GM12878 (cell line): ENCODE data around the gene ZNF771. TPM values are rescaled to one million over a fixed set of nuclear protein-coding genes. Genes with fewer than 3 reads are reported as not detected.

ENCODE experiments used
- BRCA1 ChIP-seq: IDR thresholded peaks from 2 replicates; pipeline ENCODE4 v1.6.1; 2011; ENCODE audit warnings: low read depth, low read length, improper control_type of control experiment
- CBX5 ChIP-seq: sonication (generic); IDR thresholded peaks from 2 replicates; pipeline ENCODE4 v1.6.1; 2016; ENCODE audit warnings: low read depth, moderate library complexity, mild to moderate bottlenecking, inconsistent platforms
- EED ChIP-seq: sonication (generic); IDR thresholded peaks from 2 replicates; pipeline ENCODE4 v1.6.1; 2016; ENCODE audit warnings: antibody characterized with exemption, low read depth
- IRF4 ChIP-seq: IDR thresholded peaks from 2 replicates; pipeline ENCODE4 v1.6.1; 2011; ENCODE audit warnings: low read depth, low read length
- MYB ChIP-seq: fragments of 150-350 bp; IDR thresholded peaks from 2 replicates; pipeline ENCODE4 v1.6.1; 2014; ENCODE audit warnings: mild to moderate bottlenecking, low read depth, low read length, borderline replicate concordance
- NFYB ChIP-seq: IDR thresholded peaks from 2 replicates; pipeline ENCODE4 v1.6.1; 2011; ENCODE audit warnings: low read depth, mild to moderate bottlenecking, low read length, improper control_type of control experiment, moderate library complexity; ENCODE audit not compliant: insufficient read depth
- NR2C2 ChIP-seq: IDR thresholded peaks from 2 replicates; pipeline ENCODE4 v1.6.1; 2011; ENCODE audit warnings: borderline replicate concordance, low read depth; ENCODE audit not compliant: control insufficient read depth, insufficient read length
- SMAD1 ChIP-seq: fragments of 450-650 bp; IDR thresholded peaks from 2 replicates; pipeline ENCODE4 v1.6.1; 2018; ENCODE audit warnings: mild to moderate bottlenecking, low read depth; ENCODE audit not compliant: partially characterized antibody
- SP1 ChIP-seq: IDR thresholded peaks from one replicate; pipeline ENCODE4 v1.6.1; 2011; ENCODE audit warnings: low read depth, low read length
- SREBF1 ChIP-seq: IDR thresholded peaks from 2 replicates; pipeline ENCODE4 v1.6.1; 2012; ENCODE audit warnings: mild to moderate bottlenecking, low read length
- SREBF2 ChIP-seq: IDR thresholded peaks from 2 replicates; pipeline ENCODE4 v1.6.1; 2012; ENCODE audit warnings: mild to moderate bottlenecking, low read length
- WRNIP1 ChIP-seq: IDR thresholded peaks from 2 replicates; pipeline ENCODE4 v1.6.1; 2011; ENCODE audit warnings: low read depth, low read length, improper control_type of control experiment, borderline replicate concordance
- YBX1 ChIP-seq: fragments of 450-650 bp; IDR thresholded peaks from 2 replicates; pipeline ENCODE4 v1.6.1; 2016; ENCODE audit warnings: antibody characterized with exemption
- ZNF207 ChIP-seq: fragments of 450-650 bp; IDR thresholded peaks from 2 replicates; pipeline ENCODE4 v1.6.1; 2014; ENCODE audit warnings: antibody characterized with exemption, mild to moderate bottlenecking, borderline replicate concordance
- ZNF24 ChIP-seq: fragments of 450-650 bp; IDR thresholded peaks from 2 replicates; pipeline ENCODE4 v1.6.1; 2017; ENCODE audit warnings: antibody characterized with exemption, mild to moderate bottlenecking
- ZNF274 ChIP-seq: IDR thresholded peaks from one replicate; pipeline ENCODE4 v1.8.0; 2011; ENCODE audit not compliant: insufficient read length, insufficient read depth
- ZNF384 ChIP-seq: IDR thresholded peaks from 2 replicates; pipeline ENCODE4 v1.6.1; 2012; ENCODE audit warnings: low read depth, mild to moderate bottlenecking, low read length, improper control_type of control experiment, borderline replicate concordance
- polyA plus RNA-seq, 11 experiments: library from polyadenylated mRNA; depleted of rRNA in 4 of 11; unstranded in 6 of 11; stranded (reverse) in 5 of 11; fragments of >200 nt; fragmentation: Nextera tagmentation in 4 of 11; fragmentation: Illumina TruSeq in 1 of 11; extraction: Ambion mirVana in 4 of 11; extraction: Trizol in 1 of 11; gene quantifications; 1 replicate in 1 of 11; 2 replicates in 10 of 11; pipeline versions ENCODE4 v1.2.1 to v1.2.3, GENCODE V29; 2011 to 2016; ENCODE audit warnings: inconsistent platforms in 2 of 11, missing spikeins in 2 of 11, low read depth in 1 of 11
- total RNA-seq, 4 experiments: library from RNA; depleted of rRNA in 3 of 4; stranded (reverse); fragments of >200 nt in 3 of 4; fragmentation: Illumina TruSeq in 1 of 4; extraction: Trizol in 1 of 4; gene quantifications; 2 replicates each; pipeline versions ENCODE4 v1.2.1 to v1.2.3, GENCODE V29; 2013 to 2021
- TF ChIP-seq, protein P1 (sequence below): IDR thresholded peaks from 2 replicates; pipeline ENCODE4 v1.6.1; 2012; ENCODE audit warnings: low read depth, low read length, improper control_type of control experiment
- TF ChIP-seq, protein P2 (sequence below): fragments of 450-650 bp; IDR thresholded peaks from 2 replicates; pipeline ENCODE4 v1.6.1; 2018; ENCODE audit warnings: mild to moderate bottlenecking, low read depth, moderate library complexity; ENCODE audit not compliant: partially characterized antibody
- TF ChIP-seq, protein P3 (sequence below): fragments of 150-350 bp; IDR thresholded peaks from 2 replicates; pipeline ENCODE4 v1.6.1; 2016; ENCODE audit warnings: low read depth, low read length
- TF ChIP-seq, protein P4 (sequence below): IDR thresholded peaks from 2 replicates; pipeline ENCODE4 v1.6.1; 2012; ENCODE audit warnings: low read length, inconsistent platforms
- TF ChIP-seq, protein P5 (sequence below): fragments of 450-650 bp; IDR thresholded peaks from 2 replicates; pipeline ENCODE4 v1.6.1; 2017; ENCODE audit warnings: borderline replicate concordance

Gene ZNF771
- total and polyA plus RNA-seq, 10 of the 15 experiments (the other 5 are each of a cell fraction or from before 2014, with no cell fraction given) = 0.98 to 7.6 (median 3.7) TPM

DNA sequence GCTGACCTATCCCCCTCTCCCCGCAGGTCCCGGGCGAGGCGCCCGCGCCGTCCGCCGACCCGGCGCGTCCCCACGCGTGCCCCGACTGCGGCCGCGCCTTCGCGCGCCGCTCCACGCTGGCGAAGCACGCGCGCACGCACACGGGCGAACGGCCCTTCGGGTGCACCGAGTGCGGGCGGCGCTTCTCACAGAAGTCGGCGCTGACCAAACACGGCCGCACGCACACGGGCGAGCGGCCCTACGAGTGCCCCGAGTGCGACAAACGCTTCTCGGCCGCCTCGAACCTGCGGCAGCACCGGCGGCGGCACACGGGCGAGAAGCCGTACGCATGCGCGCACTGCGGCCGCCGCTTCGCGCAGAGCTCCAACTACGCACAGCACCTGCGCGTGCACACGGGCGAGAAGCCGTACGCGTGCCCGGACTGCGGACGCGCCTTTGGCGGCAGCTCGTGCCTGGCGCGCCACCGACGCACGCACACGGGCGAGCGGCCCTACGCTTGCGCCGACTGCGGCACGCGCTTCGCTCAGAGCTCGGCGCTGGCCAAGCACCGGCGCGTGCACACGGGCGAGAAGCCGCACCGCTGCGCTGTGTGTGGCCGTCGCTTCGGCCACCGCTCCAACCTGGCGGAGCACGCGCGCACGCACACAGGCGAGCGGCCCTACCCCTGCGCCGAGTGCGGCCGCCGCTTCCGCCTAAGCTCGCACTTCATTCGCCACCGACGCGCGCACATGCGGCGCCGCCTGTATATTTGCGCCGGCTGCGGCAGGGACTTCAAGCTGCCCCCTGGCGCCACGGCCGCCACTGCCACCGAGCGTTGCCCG, 10.3 kb downstream of the ZNF771 start (continued):
- TF ChIP-seq CBX5 (no peak), NFYB (0 out of 2 replicates have a peak, but pooled peaks have one; percentile 7), YBX1 (no peak), WRNIP1 (no peak), MYB (no peak), ZNF207 (peak; percentile 62), SP1 (no peak), ZNF384 (no peak), IRF4 (no peak), SREBF2 (no peak), SREBF1 (no peak), NR2C2 (no peak), SMAD1 (no peak), ZNF24 (0 out of 2 replicates have a peak, but pooled peaks have one; percentile 26), BRCA1 (no peak), EED (no peak), ZNF274 (no peak)
- TF ChIP-seq, protein P1, sequence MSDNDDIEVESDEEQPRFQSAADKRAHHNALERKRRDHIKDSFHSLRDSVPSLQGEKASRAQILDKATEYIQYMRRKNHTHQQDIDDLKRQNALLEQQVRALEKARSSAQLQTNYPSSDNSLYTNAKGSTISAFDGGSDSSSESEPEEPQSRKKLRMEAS = peak; percentile 86
- TF ChIP-seq, protein P2, sequence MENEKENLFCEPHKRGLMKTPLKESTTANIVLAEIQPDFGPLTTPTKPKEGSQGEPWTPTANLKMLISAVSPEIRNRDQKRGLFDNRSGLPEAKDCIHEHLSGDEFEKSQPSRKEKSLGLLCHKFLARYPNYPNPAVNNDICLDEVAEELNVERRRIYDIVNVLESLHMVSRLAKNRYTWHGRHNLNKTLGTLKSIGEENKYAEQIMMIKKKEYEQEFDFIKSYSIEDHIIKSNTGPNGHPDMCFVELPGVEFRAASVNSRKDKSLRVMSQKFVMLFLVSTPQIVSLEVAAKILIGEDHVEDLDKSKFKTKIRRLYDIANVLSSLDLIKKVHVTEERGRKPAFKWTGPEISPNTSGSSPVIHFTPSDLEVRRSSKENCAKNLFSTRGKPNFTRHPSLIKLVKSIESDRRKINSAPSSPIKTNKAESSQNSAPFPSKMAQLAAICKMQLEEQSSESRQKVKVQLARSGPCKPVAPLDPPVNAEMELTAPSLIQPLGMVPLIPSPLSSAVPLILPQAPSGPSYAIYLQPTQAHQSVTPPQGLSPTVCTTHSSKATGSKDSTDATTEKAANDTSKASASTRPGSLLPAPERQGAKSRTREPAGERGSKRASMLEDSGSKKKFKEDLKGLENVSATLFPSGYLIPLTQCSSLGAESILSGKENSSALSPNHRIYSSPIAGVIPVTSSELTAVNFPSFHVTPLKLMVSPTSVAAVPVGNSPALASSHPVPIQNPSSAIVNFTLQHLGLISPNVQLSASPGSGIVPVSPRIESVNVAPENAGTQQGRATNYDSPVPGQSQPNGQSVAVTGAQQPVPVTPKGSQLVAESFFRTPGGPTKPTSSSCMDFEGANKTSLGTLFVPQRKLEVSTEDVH = no peak
- TF ChIP-seq, protein P3, sequence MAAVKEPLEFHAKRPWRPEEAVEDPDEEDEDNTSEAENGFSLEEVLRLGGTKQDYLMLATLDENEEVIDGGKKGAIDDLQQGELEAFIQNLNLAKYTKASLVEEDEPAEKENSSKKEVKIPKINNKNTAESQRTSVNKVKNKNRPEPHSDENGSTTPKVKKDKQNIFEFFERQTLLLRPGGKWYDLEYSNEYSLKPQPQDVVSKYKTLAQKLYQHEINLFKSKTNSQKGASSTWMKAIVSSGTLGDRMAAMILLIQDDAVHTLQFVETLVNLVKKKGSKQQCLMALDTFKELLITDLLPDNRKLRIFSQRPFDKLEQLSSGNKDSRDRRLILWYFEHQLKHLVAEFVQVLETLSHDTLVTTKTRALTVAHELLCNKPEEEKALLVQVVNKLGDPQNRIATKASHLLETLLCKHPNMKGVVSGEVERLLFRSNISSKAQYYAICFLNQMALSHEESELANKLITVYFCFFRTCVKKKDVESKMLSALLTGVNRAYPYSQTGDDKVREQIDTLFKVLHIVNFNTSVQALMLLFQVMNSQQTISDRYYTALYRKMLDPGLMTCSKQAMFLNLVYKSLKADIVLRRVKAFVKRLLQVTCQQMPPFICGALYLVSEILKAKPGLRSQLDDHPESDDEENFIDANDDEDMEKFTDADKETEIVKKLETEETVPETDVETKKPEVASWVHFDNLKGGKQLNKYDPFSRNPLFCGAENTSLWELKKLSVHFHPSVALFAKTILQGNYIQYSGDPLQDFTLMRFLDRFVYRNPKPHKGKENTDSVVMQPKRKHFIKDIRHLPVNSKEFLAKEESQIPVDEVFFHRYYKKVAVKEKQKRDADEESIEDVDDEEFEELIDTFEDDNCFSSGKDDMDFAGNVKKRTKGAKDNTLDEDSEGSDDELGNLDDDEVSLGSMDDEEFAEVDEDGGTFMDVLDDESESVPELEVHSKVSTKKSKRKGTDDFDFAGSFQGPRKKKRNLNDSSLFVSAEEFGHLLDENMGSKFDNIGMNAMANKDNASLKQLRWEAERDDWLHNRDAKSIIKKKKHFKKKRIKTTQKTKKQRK = no peak
- TF ChIP-seq, protein P4, sequence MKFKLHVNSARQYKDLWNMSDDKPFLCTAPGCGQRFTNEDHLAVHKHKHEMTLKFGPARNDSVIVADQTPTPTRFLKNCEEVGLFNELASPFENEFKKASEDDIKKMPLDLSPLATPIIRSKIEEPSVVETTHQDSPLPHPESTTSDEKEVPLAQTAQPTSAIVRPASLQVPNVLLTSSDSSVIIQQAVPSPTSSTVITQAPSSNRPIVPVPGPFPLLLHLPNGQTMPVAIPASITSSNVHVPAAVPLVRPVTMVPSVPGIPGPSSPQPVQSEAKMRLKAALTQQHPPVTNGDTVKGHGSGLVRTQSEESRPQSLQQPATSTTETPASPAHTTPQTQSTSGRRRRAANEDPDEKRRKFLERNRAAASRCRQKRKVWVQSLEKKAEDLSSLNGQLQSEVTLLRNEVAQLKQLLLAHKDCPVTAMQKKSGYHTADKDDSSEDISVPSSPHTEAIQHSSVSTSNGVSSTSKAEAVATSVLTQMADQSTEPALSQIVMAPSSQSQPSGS = no peak
- TF ChIP-seq, protein P5, sequence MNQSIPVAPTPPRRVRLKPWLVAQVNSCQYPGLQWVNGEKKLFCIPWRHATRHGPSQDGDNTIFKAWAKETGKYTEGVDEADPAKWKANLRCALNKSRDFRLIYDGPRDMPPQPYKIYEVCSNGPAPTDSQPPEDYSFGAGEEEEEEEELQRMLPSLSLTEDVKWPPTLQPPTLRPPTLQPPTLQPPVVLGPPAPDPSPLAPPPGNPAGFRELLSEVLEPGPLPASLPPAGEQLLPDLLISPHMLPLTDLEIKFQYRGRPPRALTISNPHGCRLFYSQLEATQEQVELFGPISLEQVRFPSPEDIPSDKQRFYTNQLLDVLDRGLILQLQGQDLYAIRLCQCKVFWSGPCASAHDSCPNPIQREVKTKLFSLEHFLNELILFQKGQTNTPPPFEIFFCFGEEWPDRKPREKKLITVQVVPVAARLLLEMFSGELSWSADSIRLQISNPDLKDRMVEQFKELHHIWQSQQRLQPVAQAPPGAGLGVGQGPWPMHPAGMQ = no peak
